Effector memory CD4-positive, alpha-beta T cell (primary cell): ENCODE results near the gene GPRC5C.

Experiments
- DNase-seq, 3 donors: peaks; one replicate each; pipeline ENCODE4 v3.0.0-alpha.2; 2020
- H3K27ac ChIP-seq: 2 replicates; pipeline ENCODE4 v1.7.0; 2013; ENCODE audit warnings: mild to moderate bottlenecking, low read length, moderate library complexity; ENCODE audit not compliant: insufficient read depth, poor library complexity, severe bottlenecking
- H3K27me3 ChIP-seq: replicated peaks from 2 replicates; pipeline ENCODE4 v1.7.0; 2013; ENCODE audit warnings: mild to moderate bottlenecking, low read length; ENCODE audit not compliant: insufficient read depth, control insufficient read depth, poor library complexity, severe bottlenecking
- H3K36me3 ChIP-seq: 2 replicates; pipeline ENCODE4 v1.7.0; 2013; ENCODE audit warnings: mild to moderate bottlenecking, low read length, moderate library complexity; ENCODE audit not compliant: control insufficient read depth, insufficient read depth
- H3K4me1 ChIP-seq: 2 replicates; pipeline ENCODE4 v1.7.0; 2013; ENCODE audit warnings: low read length, mild to moderate bottlenecking; ENCODE audit not compliant: control insufficient read depth, insufficient read depth, poor library complexity, severe bottlenecking
- H3K4me3 ChIP-seq: 2 replicates; pipeline ENCODE4 v1.7.0; 2013; ENCODE audit warnings: low read length, low read depth, mild to moderate bottlenecking; ENCODE audit not compliant: insufficient read depth, poor library complexity, severe bottlenecking
- H3K9me3 ChIP-seq: 2 replicates; pipeline ENCODE4 v1.7.0; 2013; ENCODE audit warnings: mild to moderate bottlenecking, low read length, moderate library complexity; ENCODE audit not compliant: control insufficient read depth

The GPRC5C gene

GRCh38 chr17:74471341-74471740, 39.5 kb downstream of the GPRC5C start:
- Histone ChIP-seq H3K4me3 (no peak overlapping the region), H3K27ac (no peak overlapping the region), H3K27me3 (no peaks in the 10 kb centered on the region), H3K36me3 (peaks cover 8% of the 10 kb centered on the region), H3K4me1 (peaks cover 28% of the 10 kb centered on the region), H3K9me3 (peaks cover 7% of the 10 kb centered on the region)
- no peak for DNase-seq

GRCh38 chr17:74472890-74473289, 41.0 kb downstream of the GPRC5C start:
- peaks cover 30% of the 10 kb centered on the region for H3K4me1 ChIP-seq
- peaks cover 7% of the 10 kb centered on the region for H3K9me3 ChIP-seq
- no peak overlapping the region for H3K27ac ChIP-seq
- no peaks in the 10 kb centered on the region for H3K27me3 ChIP-seq
- no peak for DNase-seq
- peaks cover 8% of the 10 kb centered on the region for H3K36me3 ChIP-seq
- no peak overlapping the region for H3K4me3 ChIP-seq

GRCh38 chr17:74473294-74473693, 41.4 kb downstream of the GPRC5C start:
- no peak overlapping the region for H3K4me3 ChIP-seq
- H3K4me1 ChIP-seq, result peaks cover 34% of the 10 kb centered on the region
- H3K27ac ChIP-seq, result no peak overlapping the region
- H3K27me3 ChIP-seq, result no peaks in the 10 kb centered on the region
- no peak for DNase-seq
- H3K9me3 ChIP-seq, result peaks cover 7% of the 10 kb centered on the region
- H3K36me3 ChIP-seq, result peaks cover 8% of the 10 kb centered on the region

GRCh38 chr17:74474043-74474792, 42.3 kb downstream of the GPRC5C start:
- Histone ChIP-seq H3K4me1 (peaks cover 42% of the 10 kb centered on the region), H3K4me3 (no peak overlapping the region)

GRCh38 chr17:74475189-74475588, 43.3 kb downstream of the GPRC5C start:
- Histone ChIP-seq H3K4me3 (no peak overlapping the region), H3K9me3 (peaks cover 7% of the 10 kb centered on the region), H3K4me1 (peaks cover 47% of the 10 kb centered on the region), H3K36me3 (peaks cover 8% of the 10 kb centered on the region), H3K27ac (no peak overlapping the region), H3K27me3 (no peaks in the 10 kb centered on the region)
- DNase-seq, result no peak

More at GRCh38 chr17:74474043-74474792, 42.3 kb downstream of the GPRC5C start:
- Histone ChIP-seq H3K9me3 (peaks cover 7% of the 10 kb centered on the region), H3K27me3 (no peaks in the 10 kb centered on the region), H3K27ac (no peak overlapping the region), H3K36me3 (peaks cover 8% of the 10 kb centered on the region)
- DNase-seq, result no peak

GRCh38 chr17:74477411-74477810, 45.5 kb downstream of the GPRC5C start:
- H3K4me1 ChIP-seq, result peaks cover 45% of the 10 kb centered on the region
- no peak overlapping the region for H3K4me3 ChIP-seq
- H3K36me3 ChIP-seq, result peaks cover 8% of the 10 kb centered on the region
- no peak overlapping the region for H3K27ac ChIP-seq
- peaks cover 7% of the 10 kb centered on the region for H3K9me3 ChIP-seq
- H3K27me3 ChIP-seq, result no peaks in the 10 kb centered on the region
- no peak for DNase-seq

- Histone ChIP-seq H3K36me3 (peaks cover 8% of the 10 kb centered on the region), H3K9me3 (peaks cover 7% of the 10 kb centered on the region), H3K27ac (no peak overlapping the region), H3K4me1 (peaks cover 37% of the 10 kb centered on the region), H3K4me3 (peak overlapping the region; percentile 12), H3K27me3 (no peaks in the 10 kb centered on the region)
- peak in 1 of 3 donors; percentile 19 for DNase-seq
Measured at GRCh38 chr17:74478420-74479100, 46.7 kb downstream of the GPRC5C start.

GRCh38 chr17:74480290-74480689, 48.4 kb downstream of the GPRC5C start:
- DNase-seq, result no peak
- peaks cover 8% of the 10 kb centered on the region for H3K36me3 ChIP-seq
- peaks cover 26% of the 10 kb centered on the region for H3K4me1 ChIP-seq
- no peak overlapping the region for H3K4me3 ChIP-seq
- no peak overlapping the region for H3K27ac ChIP-seq
- H3K27me3 ChIP-seq, result no peaks in the 10 kb centered on the region
- H3K9me3 ChIP-seq, result peaks cover 7% of the 10 kb centered on the region

GRCh38 chr17:74481621-74482020, 49.7 kb downstream of the GPRC5C start:
- no peak overlapping the region for H3K4me3 ChIP-seq
- no peaks in the 10 kb centered on the region for H3K36me3 ChIP-seq
- H3K27me3 ChIP-seq, result no peaks in the 10 kb centered on the region
- no peak for DNase-seq
- H3K27ac ChIP-seq, result no peak overlapping the region
- H3K4me1 ChIP-seq, result peaks cover 26% of the 10 kb centered on the region
- no peaks in the 10 kb centered on the region for H3K9me3 ChIP-seq

- no peaks in the 10 kb centered on the region for H3K9me3 ChIP-seq
- H3K36me3 ChIP-seq, result no peaks in the 10 kb centered on the region
- H3K4me3 ChIP-seq, result no peak overlapping the region
- no peak overlapping the region for H3K27ac ChIP-seq
- no peaks in the 10 kb centered on the region for H3K27me3 ChIP-seq
- H3K4me1 ChIP-seq, result peaks cover 8% of the 10 kb centered on the region
- no peak for DNase-seq
Measured at GRCh38 chr17:74484066-74484465, 52.2 kb downstream of the GPRC5C start.
